Measurements from ENCODE around the gene CHD2.

Gene CHD2

GRCh38 chr15:92947071-92947730 lies 47.1 kb downstream of the CHD2 start:
- TF ChIP-seq CTCF (IDR thresholded peaks at IDR 0.05; ENCODE audit: low read depth, low read length) = no peak
- H3K27ac ChIP-seq = no peak overlapping the region
- no peak for DNase-seq
- H3K9me3 ChIP-seq (ENCODE audit: severe bottlenecking) = peaks cover 15% of the 10 kb centered on the region
- no peak overlapping the region for H3K4me3 ChIP-seq (ENCODE audit: low read depth, low read length)
- H3K36me3 ChIP-seq = peaks cover 100% of the 10 kb centered on the region
- H3K27me3 ChIP-seq (ENCODE audit: insufficient read depth, low read depth, severe bottlenecking) = no peaks in the 10 kb centered on the region

- Histone ChIP-seq H3K36me3 (peaks cover 100% of the 10 kb centered on the region), H3K27me3 (ENCODE audit: insufficient read depth, low read depth, severe bottlenecking) (no peaks in the 10 kb centered on the region), H3K27ac (no peak overlapping the region; the same call in 1 of the 2 replicates), H3K4me3 (ENCODE audit: low read depth, low read length) (no peak overlapping the region), H3K9me3 (ENCODE audit: severe bottlenecking) (peaks cover 15% of the 10 kb centered on the region)
- no peak for DNase-seq
- no peak for TF ChIP-seq CTCF (IDR thresholded peaks at IDR 0.05; ENCODE audit: low read depth, low read length)
Measured at GRCh38 chr15:92949604-92950249, 49.6 kb downstream of the CHD2 start.

- peaks cover 15% of the 10 kb centered on the region for H3K9me3 ChIP-seq (ENCODE audit: severe bottlenecking)
- H3K4me3 ChIP-seq (ENCODE audit: low read depth, low read length) = no peak overlapping the region
- no peaks in the 10 kb centered on the region for H3K27me3 ChIP-seq (ENCODE audit: insufficient read depth, low read depth, severe bottlenecking)
- H3K36me3 ChIP-seq = peaks cover 99% of the 10 kb centered on the region
- no peak for DNase-seq
- TF ChIP-seq CTCF (IDR thresholded peaks at IDR 0.05; ENCODE audit: low read depth, low read length) = no peak
- H3K27ac ChIP-seq = no peak overlapping the region
Measured at GRCh38 chr15:92951800-92952457, 51.8 kb downstream of the CHD2 start.

- Histone ChIP-seq H3K4me3 (ENCODE audit: low read depth, low read length) (no peak overlapping the region), H3K9me3 (ENCODE audit: severe bottlenecking) (peaks cover 15% of the 10 kb centered on the region), H3K27me3 (ENCODE audit: insufficient read depth, low read depth, severe bottlenecking) (no peaks in the 10 kb centered on the region), H3K27ac (no peak overlapping the region), H3K36me3 (peaks cover 99% of the 10 kb centered on the region)
- DNase-seq = no peak
- TF ChIP-seq CTCF (IDR thresholded peaks at IDR 0.05; ENCODE audit: low read depth, low read length) = no peak
Measured at GRCh38 chr15:92952458-92952850, 52.3 kb downstream of the CHD2 start.

- H3K36me3 ChIP-seq = peaks cover 96% of the 10 kb centered on the region
- H3K27ac ChIP-seq = no peak overlapping the region
- H3K9me3 ChIP-seq (ENCODE audit: severe bottlenecking) = peaks cover 13% of the 10 kb centered on the region
- no peak overlapping the region for H3K4me3 ChIP-seq (ENCODE audit: low read depth, low read length)
- no peak for TF ChIP-seq CTCF (IDR thresholded peaks at IDR 0.05; ENCODE audit: low read depth, low read length)
- no peak for DNase-seq
- H3K27me3 ChIP-seq (ENCODE audit: insufficient read depth, low read depth, severe bottlenecking) = no peaks in the 10 kb centered on the region
Measured at GRCh38 chr15:92953566-92953965, 53.4 kb downstream of the CHD2 start.

Measured in WERI-Rb-1 (cell line).